Liver (tissue), 9 donors: ENCODE data around the gene TMEM94. TPM values are rescaled to one million over a fixed set of nuclear protein-coding genes. Genes with fewer than 3 reads are reported as not detected.
"Not testable (repeated sequence)": the region's sequence is repeated elsewhere in the genome, so short reads cannot be mapped to it uniquely, and the experiment has no call there.

ENCODE experiments used
- DNase-seq: peaks from one replicate; pipeline ENCODE4 v3.0.0-alpha.2; 2017; ENCODE audit warnings: low spot score
- H3K27ac ChIP-seq, 2 donors: one replicate each; pipeline ENCODE4 v1.7.0; 2013; ENCODE audit warnings: inconsistent platforms in 2 of 2, low read length in 2 of 2, control low read depth in 1 of 2, low read depth in 1 of 2, mild to moderate bottlenecking in 1 of 2
- H3K27me3 ChIP-seq, 4 donors: one replicate each; pipeline versions ENCODE4 v1.6.1 to v1.7.0; 2013; ENCODE audit warnings: low read length in 3 of 4, inconsistent platforms in 1 of 4, mild to moderate bottlenecking in 1 of 4, moderate library complexity in 1 of 4; ENCODE audit not compliant: control insufficient read depth in 4 of 4, insufficient read depth in 4 of 4
- H3K36me3 ChIP-seq, 4 donors: one replicate each; pipeline versions ENCODE4 v1.6.1 to v1.7.0; 2013; ENCODE audit warnings: low read length in 3 of 4, mild to moderate bottlenecking in 3 of 4, low read depth in 1 of 4, moderate library complexity in 1 of 4; ENCODE audit not compliant: control insufficient read depth in 4 of 4, insufficient read depth in 3 of 4
- H3K4me1 ChIP-seq, 4 donors: one replicate each; pipeline versions ENCODE4 v1.6.1 to v1.7.0; 2013; ENCODE audit warnings: low read length in 3 of 4, mild to moderate bottlenecking in 3 of 4, moderate library complexity in 1 of 4; ENCODE audit not compliant: control insufficient read depth in 4 of 4, insufficient read depth in 4 of 4
- H3K4me3 ChIP-seq, 3 donors: one replicate each; pipeline versions ENCODE4 v1.6.1 to v1.7.0; 2013; ENCODE audit warnings: low read length in 3 of 3, control low read depth in 1 of 3, low read depth in 1 of 3, mild to moderate bottlenecking in 1 of 3
- H3K9ac ChIP-seq, 2 donors: one replicate each; pipeline ENCODE4 v1.7.0; 2013; ENCODE audit warnings: low read length in 2 of 2, mild to moderate bottlenecking in 2 of 2, moderate library complexity in 2 of 2, control low read depth in 1 of 2, low read depth in 1 of 2
- H3K9me3 ChIP-seq, 4 donors: one replicate each; pipeline versions ENCODE4 v1.6.1 to v1.7.0; 2013; ENCODE audit warnings: low read length in 3 of 4; ENCODE audit not compliant: control insufficient read depth in 4 of 4
- FOXA1 ChIP-seq: IDR thresholded peaks from 2 replicates; pipeline ENCODE4 v1.6.1; 2016; ENCODE audit warnings: antibody characterized with exemption
- FOXA2 ChIP-seq: IDR thresholded peaks from 2 replicates; pipeline ENCODE4 v1.6.1; 2016; ENCODE audit warnings: antibody characterized with exemption
- HNF4A ChIP-seq, 2 donors: conservative IDR thresholded peaks; 2 replicates each; pipeline ENCODE4 v1.6.1; 2016; ENCODE audit warnings: antibody characterized with exemption in 2 of 2, mild to moderate bottlenecking in 2 of 2
- HNF4G ChIP-seq: IDR thresholded peaks from 2 replicates; pipeline ENCODE4 v1.6.1; 2016; ENCODE audit warnings: antibody characterized with exemption
- JUND ChIP-seq, 2 donors: IDR thresholded peaks; 2 replicates each; pipeline ENCODE4 v1.6.1; 2016; ENCODE audit warnings: antibody characterized with exemption in 2 of 2
- NR2F2 ChIP-seq: IDR thresholded peaks from 2 replicates; pipeline ENCODE4 v1.6.1; 2016; ENCODE audit warnings: antibody characterized with exemption
- RAD21 ChIP-seq, 2 donors: IDR thresholded peaks; 2 replicates each; pipeline ENCODE4 v1.6.1; 2016; ENCODE audit warnings: antibody characterized with exemption in 2 of 2, mild to moderate bottlenecking in 2 of 2
- WGBS: extraction: QIAGEN DNeasy Blood & Tissue Kit; methylation state at CpG from one replicate; pipeline ENCODE4 v1.1.7; 2013; 5-methylcytosine and 5-hydroxymethylcytosine counted together
- polyA plus RNA-seq, 2 donors: library from polyadenylated mRNA; stranded (reverse) in 1 of 2; unstranded in 1 of 2; fragments of 200-250 nt in 1 of 2; fragments of >200 nt in 1 of 2; fragmentation: Nextera tagmentation in 1 of 2; extraction: Ambion mirVana in 1 of 2; gene quantifications; one replicate each; pipeline versions ENCODE4 v1.2.1 to v1.2.3, GENCODE V29; 2013 to 2015
- total RNA-seq, 2 donors: library from RNA; depleted of rRNA; stranded (reverse); fragments of >200 nt; gene quantifications; one replicate each; pipeline ENCODE4 v1.2.3, GENCODE V29; 2014
- TF ChIP-seq, protein P1 (sequence below): IDR thresholded peaks from 2 replicates; pipeline ENCODE4 v1.6.1; 2016; ENCODE audit warnings: antibody characterized with exemption
- TF ChIP-seq, protein P2 (sequence below): fragments of 150-350 bp; IDR thresholded peaks from 2 replicates; pipeline ENCODE4 v1.5.1; 2017; ENCODE audit warnings: improper control_type of control experiment, low read depth, low read length; ENCODE audit not compliant: missing input control
- donor health status: healthy.
- donor health status: healthy.
- donor health status: healthy.
- donor health status: healthy.
- donor health status: healthy.

Gene TMEM94
- total and polyA plus RNA-seq, 4 donors: 15.6 to 31.0 (median 20.1) TPM

DNA sequence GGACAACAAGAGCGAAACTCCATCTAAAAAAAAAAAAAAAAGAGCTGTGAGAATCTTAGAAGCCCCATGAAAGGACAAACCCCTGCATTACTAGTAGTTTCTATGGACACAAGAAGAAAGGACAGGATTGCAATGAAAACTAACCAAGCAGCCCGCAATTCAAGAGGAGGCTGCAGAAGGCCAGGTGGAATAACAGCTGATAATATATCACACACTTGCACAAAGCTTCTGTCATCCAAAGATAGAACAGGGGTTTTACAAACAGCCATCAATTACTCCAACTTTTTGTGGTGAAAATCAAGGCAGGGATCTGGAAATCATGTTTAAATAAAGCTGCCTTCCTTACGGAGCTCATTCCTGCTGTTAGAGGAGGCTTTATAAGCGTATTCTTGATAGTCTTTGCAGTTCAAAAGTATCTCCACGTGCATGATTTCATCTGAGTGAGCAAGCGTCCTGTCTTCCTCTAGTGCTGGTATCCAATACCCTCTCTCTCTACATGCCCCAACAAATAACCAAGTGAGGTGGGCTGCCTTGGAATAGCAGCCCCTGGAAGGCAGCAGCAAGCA lies 23.1 kb upstream of the TMEM94 start:
- H3K36me3 ChIP-seq: no peaks in the 10 kb centered on the region
- no peak for DNase-seq
- H3K4me3 ChIP-seq: no peak overlapping the region
- no peak for TF ChIP-seq NR2F2
- TF ChIP-seq, protein P1, sequence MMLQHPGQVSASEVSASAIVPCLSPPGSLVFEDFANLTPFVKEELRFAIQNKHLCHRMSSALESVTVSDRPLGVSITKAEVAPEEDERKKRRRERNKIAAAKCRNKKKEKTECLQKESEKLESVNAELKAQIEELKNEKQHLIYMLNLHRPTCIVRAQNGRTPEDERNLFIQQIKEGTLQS: no peak
- TF ChIP-seq RAD21 (IDR thresholded peaks at IDR 0.05): no peak
- TF ChIP-seq FOXA2: no peak
- TF ChIP-seq FOXA1: no peak
- no peak for TF ChIP-seq JUND (IDR thresholded peaks at IDR 0.05)
- no peak overlapping the region for H3K27ac ChIP-seq
- H3K9ac ChIP-seq: no peak overlapping the region
- no peaks in the 10 kb centered on the region for H3K27me3 ChIP-seq
- 87% methylated on average over 6 of the region's 6 CpGs for WGBS
- no peaks in the 10 kb centered on the region for H3K9me3 ChIP-seq
- H3K4me1 ChIP-seq: no peaks in the 10 kb centered on the region

DNA sequence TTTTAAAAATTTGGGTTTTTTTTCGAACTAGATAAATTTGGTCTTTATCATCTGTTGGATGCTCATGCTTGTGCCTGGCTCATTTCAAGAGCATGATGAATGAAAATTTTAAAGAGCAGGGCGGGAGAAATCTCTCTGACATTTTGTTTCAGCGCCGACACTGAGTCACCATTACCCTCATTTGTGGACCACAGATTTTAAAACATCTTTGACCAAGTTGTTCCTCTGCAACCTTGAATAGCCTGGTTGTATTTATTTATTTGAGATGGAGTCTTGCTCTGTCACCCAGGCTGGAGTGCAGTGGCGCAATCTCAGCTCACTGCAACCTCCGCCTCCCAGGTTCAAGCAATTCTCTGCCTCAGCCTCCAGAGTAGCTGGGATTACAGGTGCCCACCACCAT lies 22.0 kb upstream of the TMEM94 start:
- 92% methylated on average over 6 of the region's 6 CpGs for WGBS
- H3K9me3 ChIP-seq, H3K4me1 ChIP-seq, H3K4me3 ChIP-seq, DNase-seq, H3K27ac ChIP-seq, H3K27me3 ChIP-seq, H3K36me3 ChIP-seq, H3K9ac ChIP-seq: not testable (repeated sequence)

DNA sequence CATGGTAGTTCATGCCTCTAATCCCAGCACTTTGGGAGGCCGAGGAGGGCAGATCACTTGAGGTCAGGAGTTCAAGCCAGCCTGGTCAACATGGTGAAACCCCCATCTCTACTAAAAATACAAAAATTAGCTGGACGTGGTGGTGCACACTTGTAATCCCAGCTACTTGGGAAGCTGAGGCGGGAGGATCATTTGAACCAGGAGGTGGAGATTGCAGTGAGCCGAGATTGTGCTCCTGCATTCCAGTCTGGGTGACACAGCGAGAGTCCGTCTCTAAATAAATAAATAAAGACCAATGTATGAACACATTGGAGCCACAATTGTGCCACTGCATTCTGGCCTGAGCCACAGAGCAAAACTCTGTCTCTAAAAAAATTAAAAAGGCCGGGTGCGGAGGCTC lies 19.0 kb upstream of the TMEM94 start:
- H3K27ac ChIP-seq, H3K9me3 ChIP-seq, H3K4me3 ChIP-seq, DNase-seq, H3K9ac ChIP-seq, H3K4me1 ChIP-seq, H3K36me3 ChIP-seq, H3K27me3 ChIP-seq: not testable (repeated sequence)
- WGBS: 95% methylated on average over 8 of the region's 8 CpGs

DNA sequence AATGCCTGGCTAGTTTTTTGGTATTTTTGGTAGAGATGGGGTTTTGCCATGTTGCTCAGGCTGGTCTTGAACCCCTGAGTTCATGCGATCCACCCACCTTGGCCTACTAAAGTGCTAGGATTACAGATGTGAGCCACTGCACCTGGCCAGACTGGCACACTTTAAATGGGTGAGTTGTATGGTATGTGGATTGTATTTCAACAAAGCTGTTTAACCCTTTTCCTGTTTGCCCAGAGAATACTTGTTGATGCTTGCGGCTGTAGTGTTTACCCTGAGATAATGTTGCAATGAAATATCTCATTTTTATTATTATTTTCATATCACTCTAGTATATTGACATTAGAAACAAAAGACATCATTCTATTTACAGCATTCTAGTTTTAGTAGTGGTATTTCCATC lies 17.1 kb upstream of the TMEM94 start:
- 90% methylated on average over 2 of the region's 2 CpGs for WGBS
- Histone ChIP-seq H3K27ac (no peak overlapping the region), H3K9me3 (no peaks in the 10 kb centered on the region), H3K9ac (no peak overlapping the region), H3K36me3 (no peaks in the 10 kb centered on the region), H3K4me3 (no peak overlapping the region), H3K27me3 (no peaks in the 10 kb centered on the region), H3K4me1 (no peaks in the 10 kb centered on the region)
- TF ChIP-seq FOXA1 (no peak), HNF4G (no peak), RAD21 (IDR thresholded peaks at IDR 0.05) (no peak), HNF4A (conservative IDR thresholded peaks at IDR 0.05) (no peak), NR2F2 (no peak)
- TF ChIP-seq, protein P2, sequence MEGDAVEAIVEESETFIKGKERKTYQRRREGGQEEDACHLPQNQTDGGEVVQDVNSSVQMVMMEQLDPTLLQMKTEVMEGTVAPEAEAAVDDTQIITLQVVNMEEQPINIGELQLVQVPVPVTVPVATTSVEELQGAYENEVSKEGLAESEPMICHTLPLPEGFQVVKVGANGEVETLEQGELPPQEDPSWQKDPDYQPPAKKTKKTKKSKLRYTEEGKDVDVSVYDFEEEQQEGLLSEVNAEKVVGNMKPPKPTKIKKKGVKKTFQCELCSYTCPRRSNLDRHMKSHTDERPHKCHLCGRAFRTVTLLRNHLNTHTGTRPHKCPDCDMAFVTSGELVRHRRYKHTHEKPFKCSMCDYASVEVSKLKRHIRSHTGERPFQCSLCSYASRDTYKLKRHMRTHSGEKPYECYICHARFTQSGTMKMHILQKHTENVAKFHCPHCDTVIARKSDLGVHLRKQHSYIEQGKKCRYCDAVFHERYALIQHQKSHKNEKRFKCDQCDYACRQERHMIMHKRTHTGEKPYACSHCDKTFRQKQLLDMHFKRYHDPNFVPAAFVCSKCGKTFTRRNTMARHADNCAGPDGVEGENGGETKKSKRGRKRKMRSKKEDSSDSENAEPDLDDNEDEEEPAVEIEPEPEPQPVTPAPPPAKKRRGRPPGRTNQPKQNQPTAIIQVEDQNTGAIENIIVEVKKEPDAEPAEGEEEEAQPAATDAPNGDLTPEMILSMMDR: no peak
- no peak for DNase-seq
